Measurements from ENCODE around the gene STPG1. TPM values are rescaled to one million over a fixed set of nuclear protein-coding genes. Genes with fewer than 3 reads are reported as not detected.

Gene STPG1
- total and polyA plus RNA-seq, 2 donors from 2014 or later, result 10.6 to 12.2 TPM

- H3K4me1 ChIP-seq (ENCODE audit: control insufficient read depth in 2 of 3, insufficient read depth in 2 of 3, low read depth in 1 of 3, low read length in 3 of 3), result peaks cover 0 to 11% (median 9%) of the 10 kb centered on the region in 3 donors
- intact Hi-C loops (cut with DNase I), result loop anchor here (5.0 kb wide), 1 partner anchor 178 kb away; no protein-coding TSS in a partner anchor
- no peak overlapping the region for H3K27ac ChIP-seq (ENCODE audit: low read depth in 2 of 2, low read length in 2 of 2)
- no peaks in the 10 kb centered on the region for H3K27me3 ChIP-seq (ENCODE audit: control insufficient read depth, insufficient read depth, low read length)
- peak; percentile 7 for TF ChIP-seq CTCF (IDR thresholded peaks at IDR 0.05; ENCODE audit: borderline replicate concordance, extremely low read depth, insufficient read depth)
- H3K36me3 ChIP-seq (ENCODE audit: control insufficient read depth in 2 of 3, insufficient read depth in 3 of 3, low read length in 3 of 3), result no peaks in the 10 kb centered on the region
- H3K9ac ChIP-seq (ENCODE audit: low read length in 3 of 3), result no peak overlapping the region
- no peak overlapping the region for H3K4me3 ChIP-seq (ENCODE audit: low read length in 3 of 3)
- H3K9me3 ChIP-seq (ENCODE audit: control insufficient read depth in 2 of 3, insufficient read depth in 1 of 3, low read length in 3 of 3), result no peaks in the 10 kb centered on the region
- FAIRE-seq (no peak), DNase-seq (no peak)
Measured at GRCh38 chr1:24385160-24385940, 28.2 kb downstream of the STPG1 start.

GRCh38 chr1:24384251-24385090 lies 29.1 kb downstream of the STPG1 start:
- DNase-seq (no peak), FAIRE-seq (no peak)
- H3K27ac ChIP-seq (ENCODE audit: low read depth in 2 of 2, low read length in 2 of 2), result no peak overlapping the region

GRCh38 chr1:24383381-24383940 lies 30.1 kb downstream of the STPG1 start:
- Histone ChIP-seq H3K4me1 (ENCODE audit: control insufficient read depth in 2 of 3, insufficient read depth in 2 of 3, low read depth in 1 of 3, low read length in 3 of 3) (peaks cover 0 to 11% (median 9%) of the 10 kb centered on the region in 3 donors), H3K9me3 (ENCODE audit: control insufficient read depth in 2 of 3, insufficient read depth in 1 of 3, low read length in 3 of 3) (no peaks in the 10 kb centered on the region), H3K4me3 (ENCODE audit: low read length in 3 of 3) (no peak overlapping the region), H3K27me3 (ENCODE audit: control insufficient read depth, insufficient read depth, low read length) (no peaks in the 10 kb centered on the region), H3K27ac (ENCODE audit: low read depth in 2 of 2, low read length in 2 of 2) (no peak overlapping the region), H3K9ac (ENCODE audit: low read length in 3 of 3) (no peak overlapping the region), H3K36me3 (ENCODE audit: control insufficient read depth in 2 of 3, insufficient read depth in 3 of 3, low read length in 3 of 3) (peaks cover 0 to 3% (median 0%) of the 10 kb centered on the region in 3 donors)
- DNase-seq (no peak), FAIRE-seq (no peak)
- TF ChIP-seq CTCF (IDR thresholded peaks at IDR 0.05; ENCODE audit: borderline replicate concordance, extremely low read depth, insufficient read depth), result no peak
- intact Hi-C loops (cut with DNase I), result no loop called here

More at GRCh38 chr1:24384251-24385090, 29.1 kb downstream of the STPG1 start:
- Histone ChIP-seq H3K4me1 (ENCODE audit: control insufficient read depth in 2 of 3, insufficient read depth in 2 of 3, low read depth in 1 of 3, low read length in 3 of 3) (peaks cover 0 to 11% (median 9%) of the 10 kb centered on the region in 3 donors), H3K4me3 (ENCODE audit: low read length in 3 of 3) (no peak overlapping the region), H3K27me3 (ENCODE audit: control insufficient read depth, insufficient read depth, low read length) (no peaks in the 10 kb centered on the region), H3K36me3 (ENCODE audit: control insufficient read depth in 2 of 3, insufficient read depth in 3 of 3, low read length in 3 of 3) (no peaks in the 10 kb centered on the region), H3K9ac (ENCODE audit: low read length in 3 of 3) (no peak overlapping the region), H3K9me3 (ENCODE audit: control insufficient read depth in 2 of 3, insufficient read depth in 1 of 3, low read length in 3 of 3) (no peaks in the 10 kb centered on the region)
- TF ChIP-seq CTCF (IDR thresholded peaks at IDR 0.05; ENCODE audit: borderline replicate concordance, extremely low read depth, insufficient read depth), result no peak
- intact Hi-C loops (cut with DNase I), result loop anchor here (5.0 kb wide), 1 partner anchor 177 kb away; no protein-coding TSS in a partner anchor
